GM12878 (cell line): ENCODE data around the gene B3GALT6. TPM values are rescaled to one million over a fixed set of nuclear protein-coding genes. Genes with fewer than 3 reads are reported as not detected.

Source experiments
- BCL11A ChIP-seq: IDR thresholded peaks from 2 replicates; pipeline ENCODE4 v1.6.1; 2011; ENCODE audit warnings: low read depth, low read length
- IRF3 ChIP-seq: fragments of 450-650 bp; IDR thresholded peaks from 2 replicates; pipeline ENCODE4 v1.6.1; 2014; ENCODE audit warnings: mild to moderate bottlenecking
- IRF5 ChIP-seq: fragments of 450-650 bp; IDR thresholded peaks from 2 replicates; pipeline ENCODE4 v1.6.1; 2017; ENCODE audit warnings: borderline replicate concordance
- JUND ChIP-seq: IDR thresholded peaks from 2 replicates; pipeline ENCODE4 v1.6.1; 2012; ENCODE audit warnings: low read depth, mild to moderate bottlenecking, low read length, improper control_type of control experiment, moderate library complexity
- MYB ChIP-seq: fragments of 150-350 bp; IDR thresholded peaks from 2 replicates; pipeline ENCODE4 v1.6.1; 2014; ENCODE audit warnings: mild to moderate bottlenecking, low read depth, low read length, borderline replicate concordance
- SKIL ChIP-seq: fragments of 450-650 bp; IDR thresholded peaks from 2 replicates; pipeline ENCODE4 v1.6.1; 2017; ENCODE audit warnings: mild to moderate bottlenecking, low read depth, inconsistent platforms; ENCODE audit not compliant: poor library complexity, severe bottlenecking
- polyA plus RNA-seq, 11 experiments: library from polyadenylated mRNA; depleted of rRNA in 4 of 11; unstranded in 6 of 11; stranded (reverse) in 5 of 11; fragments of >200 nt; fragmentation: Nextera tagmentation in 4 of 11; fragmentation: Illumina TruSeq in 1 of 11; extraction: Ambion mirVana in 4 of 11; extraction: Trizol in 1 of 11; gene quantifications; 1 replicate in 1 of 11; 2 replicates in 10 of 11; pipeline versions ENCODE4 v1.2.1 to v1.2.3, GENCODE V29; 2011 to 2016; ENCODE audit warnings: inconsistent platforms in 2 of 11, missing spikeins in 2 of 11, low read depth in 1 of 11
- total RNA-seq, 4 experiments: library from RNA; depleted of rRNA in 3 of 4; stranded (reverse); fragments of >200 nt in 3 of 4; fragmentation: Illumina TruSeq in 1 of 4; extraction: Trizol in 1 of 4; gene quantifications; 2 replicates each; pipeline versions ENCODE4 v1.2.1 to v1.2.3, GENCODE V29; 2013 to 2021
- TF ChIP-seq, protein P1 (sequence below): fragments of 150-350 bp; IDR thresholded peaks from 2 replicates; pipeline ENCODE4 v1.6.1; 2014; ENCODE audit warnings: mild to moderate bottlenecking, low read depth, low read length

The B3GALT6 gene
- total and polyA plus RNA-seq, 10 of the 15 experiments (the other 5 are each of a cell fraction or from before 2014, with no cell fraction given) = 0.53 to 20.8 (median 4.5) TPM

DNA sequence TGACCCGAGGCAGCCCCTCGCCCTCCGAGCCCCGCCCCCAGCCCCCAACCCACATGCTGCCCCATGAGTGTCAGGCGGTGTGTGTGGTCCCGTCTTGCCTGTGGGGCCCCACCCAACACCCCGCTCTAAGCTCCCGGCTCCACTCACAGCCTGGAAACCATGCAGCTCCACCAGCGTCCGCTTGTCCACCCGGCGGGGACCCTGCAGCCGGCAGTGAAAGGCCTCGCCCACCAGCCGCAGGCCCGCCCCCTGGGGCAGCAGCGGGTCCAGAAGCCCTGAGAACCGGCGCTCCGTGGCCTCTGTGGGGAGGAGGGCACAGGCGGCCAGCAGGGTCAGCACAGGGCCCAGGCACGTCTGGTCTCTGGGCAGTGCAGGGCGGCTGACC, 11.8 kb downstream of the B3GALT6 start (continued):
- TF ChIP-seq IRF3 (no peak), IRF5 (no peak), SKIL (no peak), BCL11A (no peak), MYB (no peak), JUND (no peak)
- TF ChIP-seq, protein P1, sequence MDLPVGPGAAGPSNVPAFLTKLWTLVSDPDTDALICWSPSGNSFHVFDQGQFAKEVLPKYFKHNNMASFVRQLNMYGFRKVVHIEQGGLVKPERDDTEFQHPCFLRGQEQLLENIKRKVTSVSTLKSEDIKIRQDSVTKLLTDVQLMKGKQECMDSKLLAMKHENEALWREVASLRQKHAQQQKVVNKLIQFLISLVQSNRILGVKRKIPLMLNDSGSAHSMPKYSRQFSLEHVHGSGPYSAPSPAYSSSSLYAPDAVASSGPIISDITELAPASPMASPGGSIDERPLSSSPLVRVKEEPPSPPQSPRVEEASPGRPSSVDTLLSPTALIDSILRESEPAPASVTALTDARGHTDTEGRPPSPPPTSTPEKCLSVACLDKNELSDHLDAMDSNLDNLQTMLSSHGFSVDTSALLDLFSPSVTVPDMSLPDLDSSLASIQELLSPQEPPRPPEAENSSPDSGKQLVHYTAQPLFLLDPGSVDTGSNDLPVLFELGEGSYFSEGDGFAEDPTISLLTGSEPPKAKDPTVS = no peak
- TF ChIP-seq, all 136 proteins: peak for 0
